ENCODE measurements around the gene NGRN. TPM values are rescaled to one million over a fixed set of nuclear protein-coding genes. Genes with fewer than 3 reads are reported as not detected.
A peak's percentile ranks its signal among the peaks of the same experiment; 100 is the strongest.

Gene NGRN
- total and polyA plus RNA-seq, 7 experiments from 2014 or later = 29.7 to 51.5 (median 48.4) TPM

DNA sequence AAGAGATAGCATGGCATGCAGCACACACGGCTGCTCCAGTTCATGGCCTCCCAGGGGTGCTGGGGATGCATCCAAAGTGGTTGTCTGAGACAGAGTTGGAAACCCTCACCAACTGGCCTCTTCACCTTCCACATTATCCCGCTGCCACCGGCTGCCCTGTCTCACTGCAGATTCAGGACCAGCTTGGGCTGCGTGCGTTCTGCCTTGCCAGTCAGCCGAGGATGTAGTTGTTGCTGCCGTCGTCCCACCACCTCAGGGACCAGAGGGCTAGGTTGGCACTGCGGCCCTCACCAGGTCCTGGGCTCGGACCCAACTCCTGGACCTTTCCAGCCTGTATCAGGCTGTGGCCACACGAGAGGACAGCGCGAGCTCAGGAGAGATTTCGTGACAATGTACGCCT lies 36.5 kb upstream of the NGRN start:
- POLR2A ChIA-PET = interaction anchor here (0.5 to 7.8 kb wide), 3 partner anchors 26 to 665 kb away, joined by 3 to 95 read pairs (median 3); partner anchors contain the start of gene SEMA4B
- H3K4me3 Mint-ChIP-seq = peak overlapping the region in 4 of 10 donors; percentile 58 to 95 (median 90)
- H3K27ac Mint-ChIP-seq = peak overlapping the region in 8 of 9 donors; percentile 96 to 100 (median 98)
- H3K4me1 Mint-ChIP-seq = peaks cover 29 to 47% (median 41%) of the 10 kb centered on the region in 7 donors
- H3K36me3 Mint-ChIP-seq = peaks cover 0 to 25% (median 16%) of the 10 kb centered on the region in 5 donors
- H3K4me1 ChIP-seq (ENCODE audit: control insufficient read depth in 2 of 2, insufficient read depth in 2 of 2, low read length in 2 of 2) = peaks cover 32 to 35% of the 10 kb centered on the region in 2 donors
- H3K27me3 ChIP-seq (ENCODE audit: control insufficient read depth in 2 of 2, insufficient read depth in 2 of 2, low read length in 2 of 2) = no peaks in the 10 kb centered on the region
- H3K36me3 ChIP-seq (ENCODE audit: control insufficient read depth in 2 of 3, insufficient read depth in 3 of 3, low read length in 3 of 3) = peaks cover 13 to 55% (median 23%) of the 10 kb centered on the region in 3 experiments
- peak overlapping the region; percentile 99 for H3K27ac ChIP-seq (ENCODE audit: low read depth, low read length)
- H3K9me3 Mint-ChIP-seq = no peaks in the 10 kb centered on the region
- ATAC-seq (no peak), DNase-seq (no peak)
- CTCF ChIA-PET = interaction anchor here (0.6 kb wide), 1 partner anchor 355 kb away, joined by 3 read pairs; no protein-coding TSS in a partner anchor
- intact Hi-C loops (cut with micrococcal nuclease) = no loop called here
- H3K9me3 ChIP-seq (ENCODE audit: control insufficient read depth in 2 of 3, low read length in 3 of 3) = no peaks in the 10 kb centered on the region
- no peak overlapping the region for H3K4me3 ChIP-seq (ENCODE audit: low read length)
- no peaks in the 10 kb centered on the region for H3K27me3 Mint-ChIP-seq

GRCh38 chr15:90230071-90230494 lies 35.4 kb upstream of the NGRN start:
- H3K4me3 Mint-ChIP-seq = peak overlapping the region; percentile 87 to 95 (median 92)
- Histone ChIP-seq H3K27me3 (ENCODE audit: control insufficient read depth in 2 of 2, insufficient read depth in 2 of 2, low read length in 2 of 2) (no peaks in the 10 kb centered on the region), H3K9me3 (ENCODE audit: control insufficient read depth in 2 of 3, low read length in 3 of 3) (no peaks in the 10 kb centered on the region), H3K4me3 (ENCODE audit: low read length) (peak overlapping the region; percentile 92), H3K4me1 (ENCODE audit: control insufficient read depth in 2 of 2, insufficient read depth in 2 of 2, low read length in 2 of 2) (peaks cover 39 to 42% of the 10 kb centered on the region in 2 donors), H3K27ac (ENCODE audit: low read depth, low read length) (peak overlapping the region; percentile 99), H3K36me3 (ENCODE audit: control insufficient read depth in 2 of 3, insufficient read depth in 3 of 3, low read length in 3 of 3) (peaks cover 9 to 44% (median 23%) of the 10 kb centered on the region in 3 experiments)
- intact Hi-C loops (cut with micrococcal nuclease) = loop anchor here (5.0 kb wide), 5 partner anchors 88 to 898 kb away; partner anchors contain the start of genes AP3S2 (in 2 of the 2) and POLG (in 1 of the 2)
- H3K36me3 Mint-ChIP-seq = peaks cover 0 to 24% (median 16%) of the 10 kb centered on the region in 5 donors
- POLR2A ChIA-PET = interaction anchor here (1.2 to 7.8 kb wide), 5 partner anchors 27 to 46 kb away, joined by 4 to 95 read pairs (median 32); partner anchors contain the start of genes NGRN and SEMA4B
- H3K27me3 Mint-ChIP-seq = no peaks in the 10 kb centered on the region
- CTCF ChIA-PET = interaction anchor here (0.6 to 1.3 kb wide), 3 partner anchors 28 to 112 kb away, joined by 3 to 4 read pairs (median 3); no protein-coding TSS in a partner anchor
- peaks cover 35 to 55% (median 50%) of the 10 kb centered on the region in 7 donors for H3K4me1 Mint-ChIP-seq
- ATAC-seq = no peak
- H3K27ac Mint-ChIP-seq = peak overlapping the region; percentile 96 to 100 (median 98)
- H3K9me3 Mint-ChIP-seq = no peaks in the 10 kb centered on the region
- no peak for DNase-seq

DNA sequence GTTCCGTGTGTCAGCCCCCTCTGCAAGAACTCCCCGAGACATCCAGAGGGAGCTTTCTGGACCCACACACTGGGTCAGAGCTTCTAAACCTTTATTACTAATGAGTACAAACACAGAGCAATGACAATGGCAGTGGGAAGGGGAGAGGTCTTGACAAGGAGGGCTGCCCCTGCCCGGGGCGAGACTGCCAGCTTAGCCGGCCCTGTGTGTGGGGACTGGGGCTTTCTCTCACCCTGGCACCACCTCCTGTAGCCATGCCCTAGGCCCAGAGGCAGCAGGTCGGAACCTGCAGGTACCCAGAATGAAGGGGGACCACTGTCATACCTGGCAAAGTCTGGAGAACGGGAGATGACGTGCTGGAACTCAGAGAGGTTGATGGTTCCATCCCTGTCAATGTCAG lies 34.9 kb upstream of the NGRN start:
- DNase-seq (no peak), ATAC-seq (no peak)
- peaks cover 36 to 57% (median 51%) of the 10 kb centered on the region in 7 donors for H3K4me1 Mint-ChIP-seq
- no peaks in the 10 kb centered on the region for H3K9me3 Mint-ChIP-seq
- Histone ChIP-seq H3K4me3 (ENCODE audit: low read length) (peak overlapping the region; percentile 92), H3K9me3 (ENCODE audit: control insufficient read depth in 2 of 3, low read length in 3 of 3) (no peaks in the 10 kb centered on the region), H3K27ac (ENCODE audit: low read depth, low read length) (peak overlapping the region; percentile 99), H3K4me1 (ENCODE audit: control insufficient read depth in 2 of 2, insufficient read depth in 2 of 2, low read length in 2 of 2) (peaks cover 39 to 43% of the 10 kb centered on the region in 2 donors), H3K27me3 (ENCODE audit: control insufficient read depth in 2 of 2, insufficient read depth in 2 of 2, low read length in 2 of 2) (no peaks in the 10 kb centered on the region), H3K36me3 (ENCODE audit: control insufficient read depth in 2 of 3, insufficient read depth in 3 of 3, low read length in 3 of 3) (peaks cover 7 to 39% (median 23%) of the 10 kb centered on the region in 3 experiments)
- intact Hi-C loops (cut with micrococcal nuclease) = loop anchor here (1.0 to 5.0 kb wide), 12 partner anchors 11 to 898 kb away; partner anchors contain the start of genes AP3S2 (in 2 of the 2), POLG (in 1 of the 2) and SEMA4B (in 1 of the 2)
- POLR2A ChIA-PET = interaction anchor here (0.7 to 7.8 kb wide), 9 partner anchors 8 to 1142 kb away, joined by 3 to 95 read pairs (median 9); partner anchors contain the start of genes ABHD2, NGRN, SEMA4B and TTLL13
- CTCF ChIA-PET = interaction anchor here (0.6 to 1.3 kb wide), 3 partner anchors 28 to 112 kb away, joined by 3 to 4 read pairs (median 3); no protein-coding TSS in a partner anchor
- H3K4me3 Mint-ChIP-seq = peak overlapping the region; percentile 87 to 95 (median 92)
- no peaks in the 10 kb centered on the region for H3K27me3 Mint-ChIP-seq
- H3K27ac Mint-ChIP-seq = peak overlapping the region; percentile 96 to 100 (median 98)
- H3K36me3 Mint-ChIP-seq = peaks cover 0 to 23% (median 16%) of the 10 kb centered on the region in 5 donors

GRCh38 chr15:90231028-90232017 lies 34.1 kb upstream of the NGRN start:
- CTCF ChIA-PET = interaction anchor here (0.9 to 1.3 kb wide), 4 partner anchors 12 to 72 kb away, joined by 3 to 4 read pairs (median 4); no protein-coding TSS in a partner anchor
- Mint-ChIP-seq H3K4me3 (peak overlapping the region; percentile 87 to 95 (median 92)), H3K36me3 (peaks cover 0 to 25% (median 12%) of the 10 kb centered on the region in 5 donors), H3K27me3 (no peaks in the 10 kb centered on the region), H3K4me1 (peaks cover 40 to 61% (median 52%) of the 10 kb centered on the region in 7 donors), H3K9me3 (no peaks in the 10 kb centered on the region), H3K27ac (peak overlapping the region; percentile 96 to 100 (median 98))
- POLR2A ChIA-PET = interaction anchor here (0.7 to 7.8 kb wide), 13 partner anchors 9 to 1143 kb away, joined by 3 to 95 read pairs (median 9); partner anchors contain the start of genes ABHD2, HDDC3, IDH2 and NGRN
- Histone ChIP-seq H3K27ac (ENCODE audit: low read depth, low read length) (peak overlapping the region; percentile 99), H3K27me3 (ENCODE audit: control insufficient read depth in 2 of 2, insufficient read depth in 2 of 2, low read length in 2 of 2) (no peaks in the 10 kb centered on the region), H3K36me3 (ENCODE audit: control insufficient read depth in 2 of 3, insufficient read depth in 3 of 3, low read length in 3 of 3) (peaks cover 7 to 40% (median 23%) of the 10 kb centered on the region in 3 experiments), H3K4me1 (ENCODE audit: control insufficient read depth in 2 of 2, insufficient read depth in 2 of 2, low read length in 2 of 2) (peaks cover 39 to 43% of the 10 kb centered on the region in 2 donors), H3K4me3 (ENCODE audit: low read length) (peak overlapping the region; percentile 92), H3K9me3 (ENCODE audit: control insufficient read depth in 2 of 3, low read length in 3 of 3) (no peaks in the 10 kb centered on the region)
- intact Hi-C loops (cut with micrococcal nuclease) = loop anchor here (1.0 to 5.0 kb wide), 12 partner anchors 12 to 899 kb away; partner anchors contain the start of genes AP3S2 (in 2 of the 2), POLG (in 1 of the 2) and SEMA4B (in 1 of the 2)
- peak; percentile 60 to 92 (median 88) for DNase-seq
- ATAC-seq = peak; percentile 77

- no peaks in the 10 kb centered on the region for H3K9me3 ChIP-seq (ENCODE audit: control insufficient read depth in 2 of 3, low read length in 3 of 3)
- H3K4me1 ChIP-seq (ENCODE audit: control insufficient read depth in 2 of 2, insufficient read depth in 2 of 2, low read length in 2 of 2) = peaks cover 39 to 43% of the 10 kb centered on the region in 2 donors
- peak in 1 of 9 donors; percentile 16 for DNase-seq
- H3K9me3 Mint-ChIP-seq = no peaks in the 10 kb centered on the region
- peaks cover 7 to 44% (median 23%) of the 10 kb centered on the region in 3 experiments for H3K36me3 ChIP-seq (ENCODE audit: control insufficient read depth in 2 of 3, insufficient read depth in 3 of 3, low read length in 3 of 3)
- CTCF ChIA-PET = interaction anchor here (0.6 to 0.7 kb wide), 2 partner anchors 17 to 214 kb away, joined by 3 read pairs; no protein-coding TSS in a partner anchor
- peak overlapping the region; percentile 96 to 100 (median 98) for H3K27ac Mint-ChIP-seq
- peak overlapping the region; percentile 87 to 95 (median 92) for H3K4me3 Mint-ChIP-seq
- H3K27me3 ChIP-seq (ENCODE audit: control insufficient read depth in 2 of 2, insufficient read depth in 2 of 2, low read length in 2 of 2) = no peaks in the 10 kb centered on the region
- H3K4me3 ChIP-seq (ENCODE audit: low read length) = peak overlapping the region; percentile 92
- peaks cover 0 to 26% (median 12%) of the 10 kb centered on the region in 5 donors for H3K36me3 Mint-ChIP-seq
- ATAC-seq = no peak
- POLR2A ChIA-PET = interaction anchor here (0.6 to 7.8 kb wide), 10 partner anchors 11 to 701 kb away, joined by 3 to 95 read pairs (median 14); partner anchors contain the start of genes HDDC3, IDH2, NGRN and SEMA4B
- no peaks in the 10 kb centered on the region for H3K27me3 Mint-ChIP-seq
- H3K27ac ChIP-seq (ENCODE audit: low read depth, low read length) = peak overlapping the region; percentile 99
- intact Hi-C loops (cut with micrococcal nuclease) = loop anchor here (5.0 kb wide), 5 partner anchors 90 to 900 kb away; partner anchors contain the start of genes AP3S2 (in 2 of the 2) and POLG (in 1 of the 2)
- peaks cover 40 to 62% (median 52%) of the 10 kb centered on the region in 7 donors for H3K4me1 Mint-ChIP-seq
These were observed 33.3 kb upstream of the NGRN start for GRCh38 chr15:90232196-90232595.

All from naive thymus-derived CD4-positive, alpha-beta T cell (primary cell).